ENCODE results near the gene HDAC10.

The HDAC10 gene

GRCh38 chr22:50216684-50217520 lies 34.2 kb downstream of the HDAC10 start:
- Histone ChIP-seq H3K27me3 (replicated peaks; ENCODE audit: control insufficient read depth, insufficient read depth, low read length) (no peaks in the 10 kb centered on the region), H3K9ac (ENCODE audit: low read length) (no peak overlapping the region), H3K4me1 (ENCODE audit: control insufficient read depth, insufficient read depth, low read length) (no peaks in the 10 kb centered on the region), H3K36me3 (ENCODE audit: control insufficient read depth, insufficient read depth, low read length, severe bottlenecking) (peaks cover 79% of the 10 kb centered on the region), H3K4me3 (ENCODE audit: low read length) (no peak overlapping the region), H3K9me3 (ENCODE audit: control insufficient read depth, low read length) (no peaks in the 10 kb centered on the region)
- DNase-seq (ENCODE audit: low read depth), result no peak

- no peaks in the 10 kb centered on the region for H3K9me3 ChIP-seq (ENCODE audit: control insufficient read depth, low read length)
- H3K36me3 ChIP-seq (ENCODE audit: control insufficient read depth, insufficient read depth, low read length, severe bottlenecking), result peaks cover 74% of the 10 kb centered on the region
- no peak overlapping the region for H3K9ac ChIP-seq (ENCODE audit: low read length)
- no peaks in the 10 kb centered on the region for H3K4me1 ChIP-seq (ENCODE audit: control insufficient read depth, insufficient read depth, low read length)
- H3K4me3 ChIP-seq (ENCODE audit: low read length), result no peak overlapping the region
- no peak for DNase-seq (ENCODE audit: low read depth)
- H3K27me3 ChIP-seq (replicated peaks; ENCODE audit: control insufficient read depth, insufficient read depth, low read length), result no peaks in the 10 kb centered on the region
Observed at GRCh38 chr22:50216055-50216683, 34.9 kb downstream of the HDAC10 start.

GRCh38 chr22:50215297-50216054 lies 35.6 kb downstream of the HDAC10 start:
- DNase-seq (ENCODE audit: low read depth), result no peak
- peaks cover 74% of the 10 kb centered on the region for H3K36me3 ChIP-seq (ENCODE audit: control insufficient read depth, insufficient read depth, low read length, severe bottlenecking)
- H3K9ac ChIP-seq (ENCODE audit: low read length), result no peak overlapping the region
- H3K4me3 ChIP-seq (ENCODE audit: low read length), result no peak overlapping the region
- no peaks in the 10 kb centered on the region for H3K9me3 ChIP-seq (ENCODE audit: control insufficient read depth, low read length)
- no peaks in the 10 kb centered on the region for H3K4me1 ChIP-seq (ENCODE audit: control insufficient read depth, insufficient read depth, low read length)
- H3K27me3 ChIP-seq (replicated peaks; ENCODE audit: control insufficient read depth, insufficient read depth, low read length), result no peaks in the 10 kb centered on the region

GRCh38 chr22:50213263-50213662 lies 37.8 kb downstream of the HDAC10 start:
- H3K36me3 ChIP-seq (ENCODE audit: control insufficient read depth, insufficient read depth, low read length, severe bottlenecking), result peaks cover 63% of the 10 kb centered on the region

DNA sequence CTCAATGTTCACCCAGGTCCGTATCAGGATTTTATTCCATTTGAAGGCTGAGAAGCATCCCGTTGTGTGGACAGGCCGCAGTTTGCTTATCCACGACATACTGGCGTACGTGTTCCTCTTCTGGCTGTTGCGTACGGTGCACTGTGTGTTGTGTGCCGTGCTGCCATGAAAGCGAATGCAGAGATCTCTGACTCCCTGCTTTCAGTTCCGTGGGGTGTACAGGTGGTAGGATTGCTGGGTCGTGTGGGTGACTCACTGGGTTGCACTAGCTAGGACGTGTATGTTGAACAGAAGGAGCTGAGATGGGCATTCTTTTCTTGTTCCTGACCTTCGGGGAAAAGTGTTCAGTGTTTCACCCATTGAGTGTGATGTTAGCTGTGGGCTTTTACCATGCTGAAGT lies 39.9 kb downstream of the HDAC10 start:
- peaks cover 56% of the 10 kb centered on the region for H3K36me3 ChIP-seq (ENCODE audit: control insufficient read depth, insufficient read depth, low read length, severe bottlenecking)
- no peaks in the 10 kb centered on the region for H3K27me3 ChIP-seq (replicated peaks; ENCODE audit: control insufficient read depth, insufficient read depth, low read length)

More at GRCh38 chr22:50213263-50213662, 37.8 kb downstream of the HDAC10 start:
- H3K27me3 ChIP-seq (replicated peaks; ENCODE audit: control insufficient read depth, insufficient read depth, low read length), result no peaks in the 10 kb centered on the region
- H3K4me3 ChIP-seq (ENCODE audit: low read length), result no peak overlapping the region
- H3K4me1 ChIP-seq (ENCODE audit: control insufficient read depth, insufficient read depth, low read length), result no peaks in the 10 kb centered on the region
- no peak overlapping the region for H3K9ac ChIP-seq (ENCODE audit: low read length)
- H3K9me3 ChIP-seq (ENCODE audit: control insufficient read depth, low read length), result no peaks in the 10 kb centered on the region
- DNase-seq (ENCODE audit: low read depth), result no peak

GRCh38 chr22:50210378-50211139 lies 40.5 kb downstream of the HDAC10 start:
- Histone ChIP-seq H3K9me3 (ENCODE audit: control insufficient read depth, low read length) (no peaks in the 10 kb centered on the region), H3K4me3 (ENCODE audit: low read length) (no peak overlapping the region), H3K9ac (ENCODE audit: low read length) (no peak overlapping the region), H3K36me3 (ENCODE audit: control insufficient read depth, insufficient read depth, low read length, severe bottlenecking) (peaks cover 50% of the 10 kb centered on the region), H3K27me3 (replicated peaks; ENCODE audit: control insufficient read depth, insufficient read depth, low read length) (no peaks in the 10 kb centered on the region), H3K4me1 (ENCODE audit: control insufficient read depth, insufficient read depth, low read length) (peaks cover 10% of the 10 kb centered on the region)
- DNase-seq (ENCODE audit: low read depth), result no peak

More for the DNA sequence above, 39.9 kb downstream of the HDAC10 start:
- H3K9me3 ChIP-seq (ENCODE audit: control insufficient read depth, low read length), result no peaks in the 10 kb centered on the region
- peaks cover 6% of the 10 kb centered on the region for H3K4me1 ChIP-seq (ENCODE audit: control insufficient read depth, insufficient read depth, low read length)
- no peak overlapping the region for H3K9ac ChIP-seq (ENCODE audit: low read length)
- no peak overlapping the region for H3K4me3 ChIP-seq (ENCODE audit: low read length)
- DNase-seq (ENCODE audit: low read depth), result no peak

GRCh38 chr22:50209893-50210292 lies 41.2 kb downstream of the HDAC10 start:
- H3K36me3 ChIP-seq (ENCODE audit: control insufficient read depth, insufficient read depth, low read length, severe bottlenecking), result peaks cover 46% of the 10 kb centered on the region
- H3K9me3 ChIP-seq (ENCODE audit: control insufficient read depth, low read length), result no peaks in the 10 kb centered on the region
- H3K4me3 ChIP-seq (ENCODE audit: low read length), result no peak overlapping the region
- no peak overlapping the region for H3K9ac ChIP-seq (ENCODE audit: low read length)
- peak; percentile 82 for DNase-seq (ENCODE audit: low read depth)
- peaks cover 14% of the 10 kb centered on the region for H3K4me1 ChIP-seq (ENCODE audit: control insufficient read depth, insufficient read depth, low read length)
- no peaks in the 10 kb centered on the region for H3K27me3 ChIP-seq (replicated peaks; ENCODE audit: control insufficient read depth, insufficient read depth, low read length)

DNA sequence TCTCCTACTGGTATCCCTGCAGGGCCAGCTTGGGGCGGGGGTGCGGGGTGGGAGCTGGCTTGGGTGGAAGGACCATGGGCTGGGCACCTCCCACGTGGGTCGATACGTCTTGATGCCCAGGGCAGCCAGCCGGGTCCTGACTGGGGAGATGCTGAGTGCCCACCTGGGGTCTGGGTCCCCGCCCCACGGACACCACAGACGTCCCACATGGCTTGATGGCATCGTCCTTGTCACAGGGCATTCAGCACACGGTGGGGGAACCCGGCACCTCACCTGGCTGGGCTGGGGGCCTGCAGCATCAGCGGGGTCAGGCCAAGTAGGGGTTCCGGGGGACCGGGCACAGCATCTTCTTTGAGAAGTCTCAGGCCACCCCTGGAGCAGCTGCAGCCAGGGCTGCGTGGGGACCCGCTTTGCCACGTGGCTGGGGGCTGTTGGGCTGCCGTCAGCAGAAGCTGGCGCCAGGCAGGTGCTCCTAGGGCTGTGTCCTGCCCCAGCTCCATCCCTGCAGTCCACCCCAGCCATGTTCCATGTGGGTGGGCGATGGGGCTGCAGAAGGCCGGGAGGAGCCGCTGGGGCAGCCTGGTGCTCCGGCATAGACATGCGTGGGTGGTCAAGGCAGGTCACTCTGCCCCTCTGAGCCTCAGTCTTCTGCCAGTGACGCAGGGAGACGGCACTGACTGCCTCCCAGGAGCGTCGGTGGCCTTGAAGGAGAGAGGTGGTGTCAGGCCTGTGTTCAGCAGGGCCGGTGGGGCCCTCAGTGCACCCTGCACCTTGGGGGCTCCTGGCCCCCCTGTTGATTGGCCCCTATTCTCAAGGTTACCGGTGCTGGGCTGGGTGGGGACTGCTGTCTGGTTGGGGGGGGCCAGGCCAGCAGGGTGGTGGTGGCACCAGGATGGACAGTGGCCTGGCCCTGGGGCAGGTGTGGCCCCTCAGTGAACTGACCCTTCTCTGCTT lies 41.8 kb downstream of the HDAC10 start:
- H3K27me3 ChIP-seq (replicated peaks; ENCODE audit: control insufficient read depth, insufficient read depth, low read length), result no peaks in the 10 kb centered on the region
- H3K9me3 ChIP-seq (ENCODE audit: control insufficient read depth, low read length), result no peaks in the 10 kb centered on the region
- no peak overlapping the region for H3K9ac ChIP-seq (ENCODE audit: low read length)
- DNase-seq (ENCODE audit: low read depth), result no peak
- peaks cover 19% of the 10 kb centered on the region for H3K4me1 ChIP-seq (ENCODE audit: control insufficient read depth, insufficient read depth, low read length)
- H3K4me3 ChIP-seq (ENCODE audit: low read length), result no peak overlapping the region
- H3K36me3 ChIP-seq (ENCODE audit: control insufficient read depth, insufficient read depth, low read length, severe bottlenecking), result peaks cover 41% of the 10 kb centered on the region

GRCh38 chr22:50208430-50208938 lies 42.6 kb downstream of the HDAC10 start:
- no peaks in the 10 kb centered on the region for H3K9me3 ChIP-seq (ENCODE audit: control insufficient read depth, low read length)
- H3K4me1 ChIP-seq (ENCODE audit: control insufficient read depth, insufficient read depth, low read length), result peaks cover 19% of the 10 kb centered on the region
- no peaks in the 10 kb centered on the region for H3K27me3 ChIP-seq (replicated peaks; ENCODE audit: control insufficient read depth, insufficient read depth, low read length)
- H3K9ac ChIP-seq (ENCODE audit: low read length), result no peak overlapping the region
- DNase-seq (ENCODE audit: low read depth), result no peak
- H3K4me3 ChIP-seq (ENCODE audit: low read length), result no peak overlapping the region
- peaks cover 42% of the 10 kb centered on the region for H3K36me3 ChIP-seq (ENCODE audit: control insufficient read depth, insufficient read depth, low read length, severe bottlenecking)

Data from adipocyte (in vitro differentiated cells).